HG03521 (cell line): ENCODE results near the gene RFC2.

Experiments used
- ATAC-seq: cut with Tn5 transposase; IDR thresholded peaks from one replicate; pipeline ENCODE4 v1.9.1; 2021; ENCODE audit warnings: mild to moderate bottlenecking, moderate library complexity; ENCODE audit not compliant: unreplicated experiment

RFC2 gene

DNA sequence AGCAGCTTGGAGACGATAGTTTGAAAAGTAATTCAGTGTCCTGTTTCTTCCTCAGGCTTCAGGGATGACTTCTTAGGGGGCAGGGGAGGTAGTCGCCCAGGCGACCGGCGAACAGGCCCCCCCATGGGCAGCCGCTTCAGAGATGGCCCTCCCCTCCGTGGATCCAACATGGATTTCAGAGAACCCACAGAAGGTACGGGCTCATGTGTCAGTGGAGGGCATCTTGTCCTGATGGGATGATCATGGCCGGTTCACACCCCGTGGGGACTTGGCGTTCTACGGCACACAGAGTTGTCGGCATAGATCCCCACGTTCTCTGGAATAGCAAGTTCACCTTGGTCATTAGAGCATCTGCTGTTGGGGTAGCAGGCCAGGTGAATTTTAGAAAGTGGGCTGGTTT lies 59.5 kb downstream of the RFC2 start:
- no peak for ATAC-seq

DNA sequence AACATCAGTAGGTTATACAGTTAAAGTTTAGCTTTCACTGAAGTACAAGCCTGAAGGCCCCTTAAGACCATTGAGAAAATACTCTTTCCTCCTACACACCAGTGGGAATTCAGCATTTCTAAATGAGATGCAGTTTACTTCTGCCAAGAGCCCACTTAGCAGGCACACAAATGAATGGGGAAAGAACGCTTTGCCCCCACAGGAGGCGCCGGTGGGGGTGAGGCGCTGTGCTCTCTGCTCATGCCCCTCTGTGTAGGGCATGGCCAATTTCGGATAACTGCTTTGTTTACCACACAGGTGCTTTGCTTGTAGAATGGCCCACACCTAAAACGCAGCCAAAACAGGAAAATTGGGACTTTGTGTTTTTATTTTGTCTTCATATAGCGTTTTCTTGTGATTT lies 60.3 kb downstream of the RFC2 start:
- ATAC-seq = no peak

DNA sequence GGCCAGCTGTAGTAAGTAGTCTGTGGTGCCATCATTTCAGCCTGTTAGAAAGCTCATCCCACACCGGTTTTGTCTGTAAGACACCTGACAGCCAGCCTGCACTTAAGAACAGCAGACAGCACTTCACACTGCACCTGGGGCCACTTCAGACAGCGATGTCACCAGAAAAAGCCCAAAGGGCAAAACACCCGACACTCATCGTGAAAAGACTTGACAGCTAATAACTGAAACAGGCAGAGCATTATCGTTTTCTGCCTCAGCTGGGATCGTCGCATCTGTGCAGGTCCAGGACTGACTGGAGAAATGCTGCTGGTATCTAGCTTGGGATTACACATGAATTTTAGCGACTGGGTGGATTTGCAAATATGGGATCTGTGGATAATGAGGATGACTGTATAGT lies 61.1 kb downstream of the RFC2 start:
- no peak for ATAC-seq

DNA sequence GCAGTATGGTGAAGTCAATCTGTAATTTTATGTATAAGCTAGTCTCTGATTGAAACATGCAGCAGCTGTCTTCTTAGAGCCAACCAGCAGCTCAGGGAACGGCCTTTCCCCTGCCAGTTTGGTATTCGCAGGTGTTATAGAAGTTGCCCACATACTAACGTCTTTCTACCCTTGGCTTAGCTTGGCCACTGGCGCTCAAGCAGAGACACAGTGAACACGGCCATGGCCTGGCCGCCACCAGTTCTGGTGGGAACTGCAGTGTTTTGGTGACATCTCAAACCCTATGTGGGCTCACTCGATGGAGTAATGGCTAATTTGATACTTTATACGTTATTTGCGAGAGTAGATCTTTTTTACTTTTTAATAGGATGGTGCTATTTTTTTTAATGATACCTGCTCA lies 63.0 kb downstream of the RFC2 start:
- no peak for ATAC-seq

DNA sequence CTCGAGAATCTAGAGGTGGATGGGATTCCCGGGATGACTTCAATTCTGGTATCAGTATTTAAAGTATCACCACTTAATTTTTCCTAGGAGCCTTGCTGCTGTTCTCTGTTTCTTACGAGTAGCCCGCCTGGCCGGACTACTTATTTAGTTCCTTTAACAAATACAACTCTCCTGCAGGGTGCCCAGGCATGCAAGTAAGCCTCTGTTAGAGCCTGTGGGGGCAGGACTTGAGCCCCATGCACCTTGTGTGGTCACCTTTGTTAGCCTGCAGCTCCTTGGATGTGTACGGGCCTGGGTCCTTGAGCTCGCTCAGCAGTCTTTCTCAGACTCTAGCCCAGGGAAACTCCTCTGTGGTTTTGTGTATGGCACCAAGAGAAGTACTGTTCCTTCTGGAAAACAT lies 63.9 kb downstream of the RFC2 start:
- no peak for ATAC-seq

DNA sequence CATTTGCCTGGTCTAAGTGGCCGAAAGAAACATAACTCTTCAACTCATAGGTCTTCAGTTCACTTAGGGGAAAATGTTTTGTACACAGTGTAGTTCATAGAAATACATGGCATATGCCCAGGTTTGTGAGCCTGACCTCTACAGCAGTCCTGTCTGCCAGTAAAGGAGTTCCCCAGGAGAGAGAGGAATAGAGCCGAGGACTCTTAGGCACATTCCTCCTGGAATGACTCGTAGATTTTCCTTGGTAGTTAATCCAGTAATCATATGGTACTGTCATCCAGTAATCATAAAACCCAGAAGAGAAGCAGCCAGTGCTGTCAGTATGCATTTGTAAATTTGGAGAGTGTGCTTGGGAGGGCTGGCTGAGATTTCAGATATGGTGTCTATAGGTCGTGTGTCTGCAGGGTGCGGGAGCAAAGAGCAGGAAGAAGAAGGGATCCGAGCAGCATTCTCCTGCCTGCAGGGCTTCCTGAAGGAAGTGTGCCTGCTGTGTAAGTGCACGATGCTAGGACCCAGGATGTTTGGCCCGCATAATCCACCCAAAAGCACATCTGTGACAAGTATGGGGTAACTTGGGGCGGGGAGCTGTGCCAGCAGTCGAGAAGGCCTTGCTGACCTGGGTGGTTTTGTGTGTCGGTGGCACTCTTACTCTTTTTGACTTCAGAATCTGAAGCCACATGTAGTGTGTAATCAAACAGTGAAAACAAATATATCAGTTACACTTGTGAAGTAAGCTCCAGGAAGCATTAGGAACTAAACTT lies 66.1 kb downstream of the RFC2 start:
- ATAC-seq = no peak

DNA sequence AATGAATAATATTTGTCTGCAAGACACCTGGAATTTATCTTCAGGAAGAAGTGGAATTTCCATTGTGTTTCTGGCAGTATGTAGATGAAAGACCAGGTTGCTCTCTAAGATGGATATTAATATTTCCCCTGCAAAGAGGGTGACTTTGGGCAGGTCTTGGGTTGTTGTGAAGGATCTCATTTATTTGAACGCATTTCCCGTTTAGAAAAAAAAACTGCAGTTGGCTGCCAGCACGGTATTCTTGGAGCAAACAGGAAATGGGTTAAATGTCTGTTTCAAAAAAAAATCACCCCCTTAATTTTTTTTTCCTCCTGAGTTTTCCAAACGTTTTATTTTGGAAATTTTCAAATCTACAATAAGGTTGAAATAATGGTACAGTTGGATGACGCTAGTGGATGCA lies 68.6 kb downstream of the RFC2 start:
- ATAC-seq = no peak

DNA sequence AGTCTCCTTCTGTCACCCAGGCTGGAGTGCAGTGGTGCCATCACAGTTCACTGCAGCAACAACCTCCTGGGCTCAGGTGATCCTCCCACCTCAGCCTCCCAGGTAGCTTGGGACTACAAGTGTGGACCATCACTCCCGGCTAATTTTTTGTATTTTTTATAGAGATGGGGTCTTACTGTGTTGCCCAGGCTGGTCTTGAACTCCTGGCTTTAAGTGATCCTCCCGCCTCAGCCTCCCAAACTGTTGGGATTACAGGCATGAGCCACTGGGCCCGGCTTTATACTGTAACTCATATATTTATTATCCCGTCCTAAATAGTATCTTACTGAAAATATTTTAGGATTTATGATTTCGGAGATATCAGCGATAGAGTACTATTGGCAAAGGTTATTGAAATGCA lies 69.2 kb downstream of the RFC2 start:
- ATAC-seq = no peak

DNA sequence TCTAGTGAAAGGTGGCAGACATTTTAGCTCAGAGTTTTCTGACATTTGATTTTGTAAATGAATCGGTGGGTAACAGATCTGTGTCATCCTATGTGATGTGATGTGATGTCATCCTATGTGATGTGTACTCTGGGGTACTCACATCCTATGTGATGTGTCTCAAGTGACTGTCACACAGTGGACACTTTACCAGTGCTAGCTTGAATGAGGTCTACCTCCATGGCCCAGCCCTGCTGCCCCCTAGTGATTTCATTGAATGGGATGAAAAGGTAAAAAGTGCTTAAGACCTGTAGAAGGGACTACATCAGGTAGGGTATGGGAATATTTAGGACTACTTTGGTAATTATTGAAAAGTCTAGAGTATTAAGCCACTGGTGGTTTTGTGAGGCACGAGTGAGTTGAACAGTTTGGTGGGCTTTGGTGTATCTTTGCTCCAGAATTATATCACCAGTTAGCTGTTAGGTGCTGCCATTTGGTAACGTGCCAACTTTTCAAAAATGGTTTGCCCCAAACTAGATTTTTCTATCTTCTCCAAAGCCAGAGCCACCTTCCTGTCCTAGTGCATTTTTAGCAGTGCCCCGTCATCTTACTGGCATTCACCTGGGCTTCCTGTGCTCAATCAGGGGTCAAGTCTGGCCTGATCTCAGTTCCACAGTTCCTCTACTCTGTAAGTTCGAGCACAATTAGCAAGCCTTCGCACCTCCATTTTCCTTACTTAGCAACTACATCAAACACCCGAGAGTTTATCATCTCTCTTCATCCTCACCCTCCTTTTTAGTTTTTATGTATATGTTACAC lies 70.3 kb downstream of the RFC2 start:
- no peak for ATAC-seq

DNA sequence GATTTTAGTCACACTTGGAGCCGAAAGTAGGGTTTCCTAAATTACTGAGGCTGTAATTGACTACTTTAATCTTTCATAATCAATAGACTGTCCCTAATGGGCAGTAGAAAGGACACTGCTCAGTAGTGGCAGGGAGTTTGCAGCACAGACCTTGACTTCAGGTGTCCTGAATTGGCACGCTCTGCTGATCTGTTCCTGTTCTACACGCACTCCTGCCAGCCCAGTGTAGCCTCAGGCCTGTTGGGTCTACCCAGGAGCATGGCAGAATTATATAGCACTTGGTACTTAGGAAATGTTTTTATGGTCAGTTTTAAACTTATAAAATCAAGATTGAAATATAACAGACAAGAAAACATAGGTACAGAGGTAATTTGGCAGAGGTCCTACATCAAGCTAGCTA lies 71.1 kb downstream of the RFC2 start:
- ATAC-seq = no peak

DNA sequence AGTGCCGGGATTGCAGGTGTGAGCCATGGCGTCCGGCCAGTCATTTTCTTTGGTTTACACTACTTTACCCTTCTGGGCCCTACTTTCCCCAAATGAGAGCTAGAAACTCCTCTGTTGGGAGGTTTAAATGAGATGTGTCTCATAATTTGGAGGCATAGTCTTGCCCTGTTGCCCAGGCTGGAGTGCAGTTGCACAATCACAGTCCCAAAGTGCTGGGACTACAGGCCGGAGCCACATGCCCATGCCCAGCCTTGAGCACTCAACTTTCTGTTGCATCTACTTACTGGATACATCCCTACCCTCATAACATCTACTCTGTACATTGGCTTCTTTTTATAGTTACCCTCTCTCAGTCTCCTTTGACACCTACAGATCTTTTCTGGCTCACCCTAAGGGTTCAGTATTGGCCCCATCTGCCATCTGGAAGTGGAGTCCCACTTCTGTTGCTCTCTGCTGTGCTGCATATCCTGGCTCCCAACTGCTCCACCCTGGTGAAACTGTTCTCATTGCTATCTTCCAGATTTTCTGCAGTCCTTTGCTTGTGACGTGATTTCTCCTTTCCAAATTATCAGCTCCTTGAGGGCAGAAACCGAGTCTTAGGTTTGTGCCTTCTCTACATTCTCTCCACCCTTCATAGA lies 71.6 kb downstream of the RFC2 start:
- no peak for ATAC-seq

DNA sequence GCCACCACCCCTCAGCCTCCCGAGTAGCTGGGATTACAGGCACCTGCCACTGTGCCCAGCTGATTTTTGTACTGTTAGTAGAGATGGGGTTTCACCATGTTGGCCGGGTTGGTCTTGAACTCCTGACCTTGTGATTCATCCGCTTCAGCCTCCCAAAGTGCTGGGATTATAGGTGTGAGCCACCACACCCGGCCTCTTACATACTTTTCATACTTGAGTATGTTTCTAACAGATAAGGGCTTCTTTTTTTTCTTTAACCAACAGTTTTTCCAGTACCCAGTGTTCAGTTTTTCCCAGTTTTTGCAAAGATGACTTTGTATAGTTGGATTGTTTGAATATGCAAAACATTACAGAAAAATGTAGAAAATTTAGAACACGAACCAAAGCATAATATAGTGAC lies 72.4 kb downstream of the RFC2 start:
- no peak for ATAC-seq
